ENCODE data around the gene CPNE4.

Gene CPNE4

GRCh38 chr3:131630807-131631206 is 404.0 kb downstream of the CPNE4 start:
- no peaks in the 10 kb centered on the region for H3K9me3 ChIP-seq (ENCODE audit: control insufficient read depth, insufficient read depth, low read length)
- TF ChIP-seq, protein P1, sequence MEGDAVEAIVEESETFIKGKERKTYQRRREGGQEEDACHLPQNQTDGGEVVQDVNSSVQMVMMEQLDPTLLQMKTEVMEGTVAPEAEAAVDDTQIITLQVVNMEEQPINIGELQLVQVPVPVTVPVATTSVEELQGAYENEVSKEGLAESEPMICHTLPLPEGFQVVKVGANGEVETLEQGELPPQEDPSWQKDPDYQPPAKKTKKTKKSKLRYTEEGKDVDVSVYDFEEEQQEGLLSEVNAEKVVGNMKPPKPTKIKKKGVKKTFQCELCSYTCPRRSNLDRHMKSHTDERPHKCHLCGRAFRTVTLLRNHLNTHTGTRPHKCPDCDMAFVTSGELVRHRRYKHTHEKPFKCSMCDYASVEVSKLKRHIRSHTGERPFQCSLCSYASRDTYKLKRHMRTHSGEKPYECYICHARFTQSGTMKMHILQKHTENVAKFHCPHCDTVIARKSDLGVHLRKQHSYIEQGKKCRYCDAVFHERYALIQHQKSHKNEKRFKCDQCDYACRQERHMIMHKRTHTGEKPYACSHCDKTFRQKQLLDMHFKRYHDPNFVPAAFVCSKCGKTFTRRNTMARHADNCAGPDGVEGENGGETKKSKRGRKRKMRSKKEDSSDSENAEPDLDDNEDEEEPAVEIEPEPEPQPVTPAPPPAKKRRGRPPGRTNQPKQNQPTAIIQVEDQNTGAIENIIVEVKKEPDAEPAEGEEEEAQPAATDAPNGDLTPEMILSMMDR (IDR thresholded peaks at IDR 0.05; ENCODE audit: low read depth, low read length, poor library complexity, severe bottlenecking) = no peak
- no peak for TF ChIP-seq EZH2phosphoT487 (IDR thresholded peaks at IDR 0.05; ENCODE audit: borderline replicate concordance, low read length)
- no peak overlapping the region for H3K27ac ChIP-seq (ENCODE audit: low read depth, low read length)

GRCh38 chr3:131630097-131630496 is 404.7 kb downstream of the CPNE4 start:
- Histone ChIP-seq H3K27ac (ENCODE audit: low read depth, low read length) (no peak overlapping the region), H3K9me3 (ENCODE audit: control insufficient read depth, insufficient read depth, low read length) (no peaks in the 10 kb centered on the region), H3K36me3 (ENCODE audit: control insufficient read depth, low read length) (no peaks in the 10 kb centered on the region), H3K4me2 (ENCODE audit: low read length) (no peak overlapping the region), H3K4me1 (ENCODE audit: control insufficient read depth, low read length) (no peaks in the 10 kb centered on the region), H3K4me3 (ENCODE audit: low read length) (no peak overlapping the region), H3K9me2 (replicated peaks; ENCODE audit: control insufficient read depth, low read length) (no peaks in the 10 kb centered on the region), H4K20me1 (ENCODE audit: control insufficient read depth, insufficient read depth, low read depth, low read length) (no peaks in the 10 kb centered on the region), H3K27me3 (ENCODE audit: control insufficient read depth, low read length) (no peaks in the 10 kb centered on the region), H3K79me2 (ENCODE audit: control insufficient read depth, low read length) (no peaks in the 10 kb centered on the region), H3F3A (ENCODE audit: control insufficient read depth, insufficient read depth) (no peaks in the 10 kb centered on the region)
- TF ChIP-seq, protein P1 (IDR thresholded peaks at IDR 0.05; ENCODE audit: low read depth, low read length, poor library complexity, severe bottlenecking) = no peak
- TF ChIP-seq EZH2phosphoT487 (IDR thresholded peaks at IDR 0.05; ENCODE audit: borderline replicate concordance, low read length) = no peak

More at GRCh38 chr3:131630807-131631206, 404.0 kb downstream of the CPNE4 start:
- H3K4me3 ChIP-seq (ENCODE audit: low read length) = no peak overlapping the region
- H3K9me2 ChIP-seq (replicated peaks; ENCODE audit: control insufficient read depth, low read length) = no peaks in the 10 kb centered on the region
- H3F3A ChIP-seq (ENCODE audit: control insufficient read depth, insufficient read depth) = no peaks in the 10 kb centered on the region
- H3K36me3 ChIP-seq (ENCODE audit: control insufficient read depth, low read length) = no peaks in the 10 kb centered on the region
- H4K20me1 ChIP-seq (ENCODE audit: control insufficient read depth, insufficient read depth, low read depth, low read length) = no peaks in the 10 kb centered on the region
- no peaks in the 10 kb centered on the region for H3K27me3 ChIP-seq (ENCODE audit: control insufficient read depth, low read length)
- H3K4me2 ChIP-seq (ENCODE audit: low read length) = no peak overlapping the region
- H3K4me1 ChIP-seq (ENCODE audit: control insufficient read depth, low read length) = no peaks in the 10 kb centered on the region
- no peaks in the 10 kb centered on the region for H3K79me2 ChIP-seq (ENCODE audit: control insufficient read depth, low read length)

DNA sequence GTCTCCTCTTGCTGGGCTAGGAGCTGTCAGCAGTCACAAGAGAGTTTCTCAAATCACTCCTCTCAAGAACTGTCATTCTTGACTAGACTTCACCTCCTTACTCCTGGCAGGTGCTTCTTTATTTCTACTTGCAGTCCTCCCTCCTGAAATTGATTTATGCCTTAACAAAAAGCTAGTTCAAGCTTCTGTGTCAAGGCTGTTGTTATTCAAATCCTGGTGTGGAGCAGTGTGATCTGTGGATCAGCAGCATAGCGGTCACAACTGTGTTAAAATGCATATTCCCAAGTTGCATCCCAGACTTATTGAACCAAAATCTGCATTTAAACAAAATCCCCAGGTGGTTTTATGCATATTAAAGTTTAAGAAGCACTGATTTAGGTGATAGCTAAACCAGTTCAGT is 411.4 kb downstream of the CPNE4 start:
- Histone ChIP-seq H3K79me2 (ENCODE audit: control insufficient read depth, low read length) (no peaks in the 10 kb centered on the region), H3K36me3 (ENCODE audit: control insufficient read depth, low read length) (no peaks in the 10 kb centered on the region), H3K27ac (ENCODE audit: low read depth, low read length) (no peak overlapping the region), H3K9me3 (ENCODE audit: control insufficient read depth, insufficient read depth, low read length) (no peaks in the 10 kb centered on the region), H4K20me1 (ENCODE audit: control insufficient read depth, insufficient read depth, low read depth, low read length) (no peaks in the 10 kb centered on the region), H3K4me2 (ENCODE audit: low read length) (no peak overlapping the region), H3F3A (ENCODE audit: control insufficient read depth, insufficient read depth) (no peaks in the 10 kb centered on the region), H3K27me3 (ENCODE audit: control insufficient read depth, low read length) (no peaks in the 10 kb centered on the region), H3K4me3 (ENCODE audit: low read length) (no peak overlapping the region), H3K4me1 (ENCODE audit: control insufficient read depth, low read length) (no peaks in the 10 kb centered on the region), H3K9me2 (replicated peaks; ENCODE audit: control insufficient read depth, low read length) (no peaks in the 10 kb centered on the region)
- TF ChIP-seq, protein P1 (IDR thresholded peaks at IDR 0.05; ENCODE audit: low read depth, low read length, poor library complexity, severe bottlenecking) = no peak

- Histone ChIP-seq H3K4me2 (ENCODE audit: low read length) (no peak overlapping the region), H3F3A (ENCODE audit: control insufficient read depth, insufficient read depth) (no peaks in the 10 kb centered on the region), H3K4me3 (ENCODE audit: low read length) (no peak overlapping the region), H3K9me3 (ENCODE audit: control insufficient read depth, insufficient read depth, low read length) (no peaks in the 10 kb centered on the region), H3K27ac (ENCODE audit: low read depth, low read length) (no peak overlapping the region), H3K9me2 (replicated peaks; ENCODE audit: control insufficient read depth, low read length) (no peaks in the 10 kb centered on the region), H4K20me1 (ENCODE audit: control insufficient read depth, insufficient read depth, low read depth, low read length) (no peaks in the 10 kb centered on the region), H3K27me3 (ENCODE audit: control insufficient read depth, low read length) (no peaks in the 10 kb centered on the region), H3K4me1 (ENCODE audit: control insufficient read depth, low read length) (no peaks in the 10 kb centered on the region), H3K79me2 (ENCODE audit: control insufficient read depth, low read length) (no peaks in the 10 kb centered on the region), H3K36me3 (ENCODE audit: control insufficient read depth, low read length) (no peaks in the 10 kb centered on the region)
- TF ChIP-seq EZH2phosphoT487 (IDR thresholded peaks at IDR 0.05; ENCODE audit: borderline replicate concordance, low read length) = no peak
- TF ChIP-seq, protein P1 (IDR thresholded peaks at IDR 0.05; ENCODE audit: low read depth, low read length, poor library complexity, severe bottlenecking) = no peak
Observed at GRCh38 chr3:131622726-131623125, 412.1 kb downstream of the CPNE4 start.

All from DOHH2 (cell line).